GM19025 (cell line): ENCODE results near the gene ST6GALNAC6.
"Not testable (repeated sequence)": the region's sequence is repeated elsewhere in the genome, so short reads cannot be mapped to it uniquely, and the experiment has no call there.

Experiments
- ATAC-seq: cut with Tn5 transposase; IDR thresholded peaks from one replicate; pipeline ENCODE4 v1.9.1; 2021; ENCODE audit warnings: mild to moderate bottlenecking, low read depth, moderate library complexity; ENCODE audit not compliant: unreplicated experiment

ST6GALNAC6 gene

GRCh38 chr9:127897193-127897692 is 2.2 kb downstream of the ST6GALNAC6 start:
- no peak for ATAC-seq

DNA sequence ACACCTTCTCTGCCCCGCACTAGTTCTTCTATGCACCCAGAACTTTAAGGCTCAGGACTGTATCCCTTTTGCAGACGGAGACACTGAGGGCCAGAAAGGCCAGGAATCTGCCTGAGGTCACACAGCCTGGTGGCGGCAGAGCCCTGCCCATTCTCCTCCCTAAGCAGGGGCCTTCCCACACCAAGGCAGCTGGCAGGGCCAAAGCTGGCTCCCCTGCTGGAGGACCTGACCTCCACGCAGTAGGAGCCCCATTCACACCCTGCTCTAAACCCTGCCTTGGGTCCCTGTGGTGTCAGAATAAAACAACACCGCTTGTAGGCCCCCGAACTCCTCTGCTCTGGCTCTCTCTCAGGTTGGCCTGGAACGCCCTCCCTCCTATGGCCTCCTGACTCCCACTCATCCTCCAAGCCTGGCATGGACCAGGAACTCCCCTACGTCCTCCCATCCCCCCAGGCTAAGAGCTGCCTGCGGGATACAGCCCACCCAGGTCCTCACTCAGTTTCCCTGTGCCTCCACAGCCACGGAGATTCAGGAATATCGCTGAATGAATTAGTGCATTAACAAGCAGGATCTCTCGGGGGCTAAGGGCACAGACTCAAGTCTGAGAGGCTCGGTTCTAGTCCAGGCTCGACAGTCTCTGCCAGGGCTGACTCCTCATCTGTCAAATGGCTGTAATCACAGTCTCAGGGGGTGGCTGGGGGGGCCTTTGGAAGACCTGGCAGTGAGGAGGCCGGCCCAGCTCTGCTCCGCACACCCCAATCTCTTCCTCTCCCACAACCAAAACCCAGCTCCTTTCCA is 2.8 kb downstream of the ST6GALNAC6 start:
- ATAC-seq, result no peak

DNA sequence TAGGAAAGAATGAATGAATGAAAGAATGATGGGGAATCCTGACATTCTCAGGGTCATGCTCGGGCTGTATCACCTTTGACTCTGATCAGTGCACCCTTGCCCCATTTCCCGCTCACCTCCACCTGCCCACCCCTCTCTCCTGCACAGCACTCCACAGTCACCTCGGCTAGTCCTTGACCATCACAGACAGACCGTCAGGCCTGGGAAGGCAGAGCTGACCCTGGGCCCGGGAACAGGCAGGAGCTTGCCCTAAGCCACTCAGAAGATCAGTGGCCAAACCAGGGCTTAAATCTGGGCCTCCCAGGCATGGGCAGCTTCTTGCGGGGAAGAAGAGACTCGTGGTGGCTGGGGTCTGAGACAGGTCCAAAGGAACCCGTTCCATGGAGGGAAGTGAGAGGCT is 3.6 kb downstream of the ST6GALNAC6 start:
- no peak for ATAC-seq

DNA sequence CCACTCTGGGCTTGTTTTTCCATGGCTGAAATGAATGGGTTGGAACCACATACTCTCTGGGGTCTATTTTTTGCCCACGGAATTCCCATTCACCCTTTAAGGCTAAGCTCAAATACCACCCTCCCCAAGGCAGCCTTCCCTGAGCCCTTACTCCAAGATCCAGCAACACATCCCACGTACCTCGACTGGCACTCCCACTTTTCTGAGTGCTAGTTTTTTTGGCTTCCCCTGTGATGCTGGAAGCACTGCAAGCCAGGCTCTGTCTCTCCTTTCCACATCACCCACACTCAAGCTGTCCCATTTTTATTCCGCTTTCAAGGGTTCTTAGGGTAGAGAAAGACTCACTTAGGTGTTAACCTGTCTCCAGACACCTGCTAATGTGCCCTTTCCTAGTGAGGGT is 6.0 kb downstream of the ST6GALNAC6 start:
- no peak for ATAC-seq

DNA sequence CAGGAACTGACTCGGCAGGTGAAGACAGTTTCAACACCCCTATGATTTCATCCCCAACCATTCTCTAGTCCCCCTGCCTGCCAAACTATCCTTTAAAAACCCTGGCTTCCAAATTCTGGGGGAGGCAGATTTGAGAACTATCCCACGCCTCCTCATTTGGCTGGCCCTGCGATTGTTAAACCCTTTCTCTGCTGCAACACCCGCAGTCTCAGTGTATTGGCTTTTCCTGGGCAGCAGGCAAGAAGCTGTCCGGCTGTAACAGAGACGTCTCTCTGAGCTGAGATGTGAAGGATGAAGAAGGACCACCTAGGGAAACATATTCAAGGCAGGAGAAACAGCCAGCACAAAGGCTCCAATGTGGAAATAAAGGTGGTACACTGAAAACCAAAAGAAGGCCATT is 6.6 kb downstream of the ST6GALNAC6 start:
- no peak for ATAC-seq

DNA sequence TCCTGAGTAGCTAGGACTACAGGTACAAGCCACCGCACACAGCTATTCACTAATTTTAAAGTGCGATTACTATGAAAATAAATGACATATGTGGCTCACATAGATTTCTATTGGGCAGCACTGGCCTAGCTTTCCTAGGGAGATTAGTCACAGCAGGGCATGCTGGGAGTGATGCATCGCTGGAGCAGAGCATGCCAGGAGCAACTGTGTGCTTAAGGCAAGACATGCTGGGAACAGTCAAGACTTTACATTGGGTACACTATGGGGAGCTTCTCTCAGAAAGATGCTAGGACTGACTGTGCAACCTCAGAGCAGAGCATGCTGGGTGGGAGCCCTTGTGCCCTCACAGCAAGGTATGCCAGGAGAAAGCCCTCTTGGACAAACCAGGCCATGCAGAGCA is 9.3 kb downstream of the ST6GALNAC6 start:
- ATAC-seq, result no peak

GRCh38 chr9:127887792-127888191 is 11.6 kb downstream of the ST6GALNAC6 start:
- ATAC-seq, result no peak

DNA sequence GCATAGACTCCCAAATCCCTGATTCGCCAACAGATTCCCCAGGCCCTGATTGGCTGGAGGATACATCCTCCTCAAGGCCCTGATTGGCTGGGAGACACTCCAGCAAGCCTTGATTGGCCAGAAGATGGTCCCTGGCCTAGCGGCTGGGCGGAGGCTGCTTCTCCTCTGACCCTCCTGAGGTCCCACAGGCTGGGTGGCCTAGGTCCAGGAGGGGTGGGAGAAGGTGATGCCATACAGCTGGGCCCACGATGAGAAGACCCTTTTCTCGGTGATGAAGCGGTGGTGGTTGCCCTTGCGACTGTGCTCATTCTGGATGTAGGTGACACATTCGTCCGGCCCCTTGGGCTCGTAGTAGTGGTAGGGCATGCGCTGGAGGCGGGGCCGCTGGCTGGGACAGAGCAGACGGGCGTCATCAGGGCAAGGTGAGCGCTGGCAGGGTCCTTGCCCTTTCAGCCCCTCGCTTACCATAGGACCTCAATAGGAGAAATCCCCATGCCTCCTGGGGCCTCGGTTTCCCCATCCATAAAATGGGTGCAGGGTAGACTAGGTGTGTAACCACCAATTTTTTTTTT is 12.9 kb downstream of the ST6GALNAC6 start:
- ATAC-seq, result no peak

DNA sequence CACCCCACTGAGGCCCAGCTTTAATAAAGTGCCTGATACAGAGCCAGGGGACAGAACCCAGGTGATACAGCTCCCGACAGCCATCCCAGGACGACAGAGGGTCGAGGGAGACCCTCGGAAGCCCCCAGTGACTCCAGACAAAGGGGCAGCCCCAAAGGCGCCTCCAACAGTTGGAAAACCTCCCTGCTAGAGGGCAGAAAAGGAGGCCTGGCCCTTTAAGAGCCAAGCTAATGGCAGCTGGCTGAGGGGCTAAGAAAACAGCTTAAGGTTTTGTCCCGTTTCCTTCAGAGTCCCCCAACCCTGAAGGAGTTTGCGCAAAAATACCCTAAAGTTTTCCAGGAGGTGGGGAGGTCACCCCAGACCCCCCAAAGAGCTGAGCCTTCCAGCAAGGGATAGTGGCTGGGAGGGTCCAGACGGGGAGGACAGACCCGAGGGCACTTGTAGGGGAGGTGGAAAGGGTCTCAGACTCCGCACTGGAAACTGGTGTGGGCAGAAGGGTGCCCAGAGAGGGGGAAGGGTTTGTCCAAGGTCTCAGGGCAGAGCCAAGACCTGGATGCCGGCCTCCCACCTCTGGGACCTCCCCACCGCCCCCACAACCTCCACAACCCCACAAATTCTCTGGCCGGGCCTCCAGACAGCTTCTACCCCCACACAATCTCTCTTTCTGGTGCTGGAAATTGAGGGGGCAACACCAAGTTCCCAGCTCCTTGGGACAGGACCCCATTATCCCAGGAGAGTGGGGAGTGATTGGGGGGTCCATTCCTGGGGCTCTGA is 13.7 kb downstream of the ST6GALNAC6 start:
- ATAC-seq, result no peak

GRCh38 chr9:127884976-127885490 is 14.4 kb downstream of the ST6GALNAC6 start:
- no peak for ATAC-seq

DNA sequence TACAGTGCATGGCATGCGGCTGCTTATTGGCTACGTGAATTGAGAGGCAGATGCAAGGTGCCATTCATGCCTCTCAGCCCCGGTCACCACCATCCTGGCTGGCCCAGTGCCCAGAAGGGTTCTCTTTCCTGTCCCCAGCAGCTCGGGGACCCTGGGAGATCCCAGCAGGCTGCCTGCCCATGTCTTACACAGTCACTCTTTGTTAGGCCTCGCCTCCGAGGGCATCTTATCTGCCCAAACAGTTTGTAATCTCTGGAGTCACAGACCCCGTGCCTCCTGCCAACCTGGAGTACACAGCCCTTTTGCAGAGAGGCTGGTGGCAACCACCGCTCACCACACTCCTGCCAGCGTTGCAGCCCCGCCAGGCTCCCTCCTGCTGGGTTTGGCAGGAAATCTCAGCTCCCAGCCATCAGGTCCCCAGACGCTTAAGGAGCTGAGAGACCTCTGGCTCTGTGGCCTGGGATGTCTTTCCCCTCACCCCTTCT is 14.9 kb downstream of the ST6GALNAC6 start:
- ATAC-seq, result no peak

GRCh38 chr9:127883959-127884358 is 15.4 kb downstream of the ST6GALNAC6 start:
- ATAC-seq, result no peak

DNA sequence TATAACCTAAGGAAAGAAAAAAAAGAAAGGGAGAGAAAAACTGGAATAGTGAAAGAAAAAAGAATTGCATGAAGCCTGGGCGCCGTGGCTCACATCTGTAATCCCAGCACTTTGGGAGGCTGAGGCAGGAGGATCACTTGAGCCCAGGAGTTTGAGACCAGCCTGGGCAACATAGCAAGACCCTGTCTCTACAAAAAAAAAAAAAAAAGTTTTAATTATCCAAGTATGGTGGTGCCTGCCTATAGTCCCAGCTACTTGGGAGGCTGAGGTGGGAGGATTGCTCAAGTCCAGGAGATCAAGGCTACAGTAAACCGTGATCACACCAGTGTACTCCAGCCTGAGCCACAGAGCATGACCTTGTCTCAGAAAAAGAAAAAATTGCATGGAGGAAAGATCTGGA is 17.7 kb downstream of the ST6GALNAC6 start:
- not testable (repeated sequence) for ATAC-seq

- no peak for ATAC-seq
Measured at GRCh38 chr9:127880143-127880542, 19.3 kb downstream of the ST6GALNAC6 start.

DNA sequence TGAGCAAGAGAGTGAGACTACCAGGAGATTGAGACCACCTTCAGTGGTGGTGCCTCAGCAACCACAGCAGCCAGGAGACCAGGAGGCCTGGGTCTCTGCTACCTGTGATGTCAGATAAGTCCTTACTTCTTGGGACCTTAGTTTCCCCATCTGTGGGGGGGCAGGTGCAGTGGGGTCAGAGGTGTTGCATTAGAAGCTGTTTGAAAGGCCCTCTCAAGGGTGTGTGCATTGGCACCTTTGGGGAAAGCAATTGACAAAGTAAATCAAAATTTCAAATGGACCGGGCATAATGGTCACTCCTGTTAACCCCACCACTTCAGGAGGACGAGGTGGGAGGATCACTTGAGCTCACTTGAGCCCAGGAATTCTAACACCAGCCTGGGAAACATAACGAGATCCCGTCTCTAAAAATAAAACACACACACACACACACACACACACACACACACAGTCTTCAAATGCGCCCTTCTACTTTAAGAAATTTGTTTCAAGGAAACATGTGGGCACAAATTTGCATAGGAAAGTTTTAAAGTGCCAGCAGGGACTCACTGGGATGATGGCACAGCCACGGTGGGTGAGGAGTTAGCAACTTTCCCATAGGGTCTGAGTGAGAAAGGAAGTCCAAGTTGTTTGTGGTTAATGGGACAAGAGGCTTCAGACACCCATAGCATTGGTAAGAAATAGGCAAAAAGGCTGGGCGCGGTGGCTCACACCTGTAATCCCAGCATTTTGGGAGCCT is 20.6 kb downstream of the ST6GALNAC6 start:
- ATAC-seq, result no peak

DNA sequence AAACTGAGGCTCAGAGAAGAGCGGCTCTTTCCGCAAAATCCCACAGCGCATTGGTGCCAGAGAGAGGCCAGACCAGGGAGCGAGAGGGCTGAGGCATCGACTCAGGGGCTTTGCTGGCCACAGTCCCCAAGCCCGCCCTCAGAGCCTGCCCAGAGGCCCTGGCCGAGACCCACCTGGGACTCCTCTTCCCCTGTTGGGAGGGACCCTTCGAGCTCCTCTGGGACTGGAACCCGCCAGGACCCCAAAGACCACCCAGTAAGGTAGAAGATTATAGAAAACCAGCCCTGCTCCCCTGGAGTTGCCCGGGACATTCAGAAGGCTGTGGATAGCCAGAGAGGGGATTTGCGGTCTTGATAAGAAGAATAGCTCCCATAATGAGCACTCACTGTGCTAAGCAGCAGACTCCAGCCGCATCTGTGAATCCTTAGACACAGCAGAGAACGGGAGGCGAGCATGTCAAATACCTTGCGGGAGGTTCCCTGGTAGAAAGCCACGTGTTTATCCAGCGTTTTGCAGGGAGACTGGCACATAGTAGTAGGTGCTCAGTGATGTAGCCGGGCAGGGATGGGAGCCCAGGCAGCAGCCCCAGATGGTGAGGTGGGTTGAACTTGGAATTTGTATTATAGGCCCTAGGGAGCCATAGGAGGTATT is 21.3 kb downstream of the ST6GALNAC6 start:
- no peak for ATAC-seq

GRCh38 chr9:127877566-127877998 is 21.8 kb downstream of the ST6GALNAC6 start, which contains the start of gene AK1:
TSS of gene AK1 (minus strand) at chr9:127877675. CDS start at chr9:127874617, 3,058 bp downstream.
- no peak for ATAC-seq

GRCh38 chr9:127876764-127877562 is 22.4 kb downstream of the ST6GALNAC6 start:
- ATAC-seq, result no peak
